Measurements from ENCODE around the gene C1QTNF6.

DNA sequence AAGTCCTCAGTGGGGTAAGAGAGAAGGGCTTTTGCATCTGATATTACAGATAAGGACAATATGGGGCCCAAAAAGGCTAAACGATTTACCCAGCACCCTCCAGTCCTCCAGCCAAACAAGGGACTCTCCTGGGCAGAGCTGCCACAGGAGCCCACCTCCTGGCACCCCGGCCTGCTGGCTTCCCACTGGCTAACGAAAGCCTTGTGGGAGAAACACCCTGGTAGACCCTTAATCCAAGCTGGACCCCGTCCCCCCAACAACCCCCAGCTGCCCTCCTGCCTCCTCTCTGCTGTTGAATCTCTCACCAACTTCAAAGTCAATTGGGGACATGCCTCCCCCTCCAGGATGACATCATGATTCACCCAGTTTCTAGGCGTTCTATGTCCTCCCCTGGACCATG lies 10.8 kb downstream of the C1QTNF6 start:
- no peak for TF ChIP-seq GATA2 (IDR thresholded peaks at IDR 0.05; ENCODE audit: low read depth, low read length)
- TF ChIP-seq GATA3 (IDR thresholded peaks at IDR 0.05; ENCODE audit: low read depth, low read length): no peak
